Ascending aorta (tissue), 2 donors: ENCODE data around the gene MMP2. TPM values are rescaled to one million over a fixed set of nuclear protein-coding genes. Genes with fewer than 3 reads are reported as not detected.
A peak's percentile ranks its signal among the peaks of the same experiment; 100 is the strongest.

Experiments
- DNase-seq, 2 donors: peaks; one replicate each; pipeline ENCODE4 v3.0.0-alpha.2; 2019; ENCODE audit warnings: low spot score in 2 of 2
- H3K27ac ChIP-seq, 2 donors: fragments of 200-600 bp; sonication (generic); one replicate each; pipeline ENCODE4 v1.5.1; 2016 to 2017; ENCODE audit warnings: mild to moderate bottlenecking in 1 of 2
- H3K27me3 ChIP-seq: fragments of 200-600 bp; sonication (generic); one replicate; pipeline ENCODE4 v1.5.1; 2017
- H3K36me3 ChIP-seq, 2 donors: fragments of 200-600 bp; sonication (generic); one replicate each; pipeline ENCODE4 v1.5.1; 2016
- H3K4me1 ChIP-seq, 2 donors: fragments of 200-600 bp; sonication (generic); one replicate each; pipeline ENCODE4 v1.5.1; 2016 to 2017; ENCODE audit warnings: mild to moderate bottlenecking in 1 of 2
- H3K4me3 ChIP-seq, 2 donors: fragments of 200-600 bp; sonication (generic); one replicate each; pipeline ENCODE4 v1.5.1; 2016 to 2017; ENCODE audit warnings: mild to moderate bottlenecking in 1 of 2
- H3K9me3 ChIP-seq, 2 donors: fragments of 200-600 bp; sonication (generic); one replicate each; pipeline ENCODE4 v1.5.1; 2016
- CTCF ChIP-seq, 3 experiments: fragments of 200-600 bp in 2 of 3; fragments of 450-650 bp in 1 of 3; sonication (generic) in 2 of 3; IDR thresholded peaks; one replicate each; pipeline ENCODE4 v1.5.1; 2016 to 2019; ENCODE audit warnings: antibody characterized with exemption in 3 of 3, mild to moderate bottlenecking in 1 of 3, moderate library complexity in 1 of 3
- intact Hi-C: fragments of 100-400 bp; cut with DNase I; formaldehyde crosslinking; loops from one replicate; pipeline ENCODE4 v1.15.1; 2023
- total RNA-seq: library from RNA; depleted of rRNA; stranded (reverse); fragments of >200 nt; gene quantifications from one replicate; pipeline ENCODE4 v1.1.0, GENCODE V29; 2016

The MMP2 gene
- total RNA-seq, 1 donor from 2014 or later: 325 TPM

- H3K27ac ChIP-seq: no peak overlapping the region
- no peaks in the 10 kb centered on the region for H3K4me1 ChIP-seq
- peak; percentile 99 to 100 (median 99) for TF ChIP-seq CTCF (IDR thresholded peaks at IDR 0.05)
- intact Hi-C loops: loop anchor here (1.0 to 5.0 kb wide), 4 partner anchors 37 to 377 kb away; no protein-coding TSS in a partner anchor
- no peaks in the 10 kb centered on the region for H3K27me3 ChIP-seq
- H3K4me3 ChIP-seq: peak overlapping the region in 1 of 2 donors; percentile 11
- peak; percentile 26 to 95 for DNase-seq
- no peaks in the 10 kb centered on the region for H3K36me3 ChIP-seq
- no peaks in the 10 kb centered on the region for H3K9me3 ChIP-seq
These were observed 13.7 kb upstream of the MMP2 start for GRCh38 chr16:55465077-55465896.

DNA sequence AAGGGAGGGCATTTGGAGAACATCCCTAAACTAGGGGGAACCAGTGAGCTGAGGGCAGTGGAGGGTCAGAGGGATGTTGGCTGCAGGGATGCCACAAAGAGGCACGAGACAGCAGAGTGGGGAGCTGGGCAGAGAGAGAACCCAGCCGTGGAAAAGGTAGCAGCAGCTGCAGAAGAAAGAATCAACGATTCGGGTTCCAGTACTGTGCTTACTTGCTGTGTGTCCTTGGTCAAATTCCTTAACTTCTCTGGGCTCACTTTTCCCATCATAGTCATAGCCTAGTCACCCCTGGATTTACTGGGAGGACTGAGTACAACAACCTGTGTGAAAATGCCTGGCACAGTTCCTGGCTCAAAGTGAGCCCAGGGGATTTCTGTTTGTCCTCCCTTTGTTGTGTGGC lies 12.8 kb upstream of the MMP2 start:
- Histone ChIP-seq H3K4me1 (peaks cover 6 to 7% of the 10 kb centered on the region in 2 donors), H3K36me3 (no peaks in the 10 kb centered on the region), H3K27ac (no peak overlapping the region), H3K9me3 (no peaks in the 10 kb centered on the region), H3K27me3 (no peaks in the 10 kb centered on the region), H3K4me3 (no peak overlapping the region)
- no peak for DNase-seq
- no peak for TF ChIP-seq CTCF (IDR thresholded peaks at IDR 0.05)
- intact Hi-C loops: loop anchor here (5.0 kb wide), 2 partner anchors 36 to 376 kb away; no protein-coding TSS in a partner anchor

DNA sequence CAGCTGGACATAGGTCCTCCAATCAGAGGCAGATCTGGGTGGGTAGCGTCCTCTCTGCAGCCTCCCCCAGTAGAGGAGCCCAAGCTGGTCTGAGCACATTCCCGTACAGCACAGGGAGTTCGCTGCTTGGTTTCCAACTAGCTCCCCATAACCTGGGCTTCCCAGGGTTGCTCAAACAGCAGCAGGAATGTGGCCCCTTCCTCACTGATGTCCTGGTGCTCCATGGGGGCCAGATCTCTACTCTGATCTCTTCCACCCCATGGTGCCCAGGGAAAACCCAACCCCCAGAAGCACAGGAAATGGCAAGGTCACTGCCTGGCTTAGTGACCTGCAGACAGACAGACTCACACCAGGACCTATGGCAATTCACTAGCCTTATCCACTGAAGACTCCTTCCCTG lies 11.1 kb upstream of the MMP2 start:
- intact Hi-C loops: loop anchor here (5.0 kb wide), 2 partner anchors 34 to 374 kb away; no protein-coding TSS in a partner anchor
- H3K36me3 ChIP-seq: no peaks in the 10 kb centered on the region
- H3K27ac ChIP-seq: no peak overlapping the region
- no peak for TF ChIP-seq CTCF (IDR thresholded peaks at IDR 0.05)
- H3K9me3 ChIP-seq: no peaks in the 10 kb centered on the region
- no peaks in the 10 kb centered on the region for H3K27me3 ChIP-seq
- H3K4me1 ChIP-seq: peaks cover 11% of the 10 kb centered on the region in 2 donors
- H3K4me3 ChIP-seq: no peak overlapping the region
- peak in 1 of 2 donors; percentile 50 for DNase-seq

- no peaks in the 10 kb centered on the region for H3K36me3 ChIP-seq
- peak in 1 of 2 donors; percentile 54 for DNase-seq
- TF ChIP-seq CTCF (IDR thresholded peaks at IDR 0.05): no peak
- H3K9me3 ChIP-seq: no peaks in the 10 kb centered on the region
- intact Hi-C loops: loop anchor here (5.0 kb wide), 2 partner anchors 34 to 374 kb away; no protein-coding TSS in a partner anchor
- no peak overlapping the region for H3K4me3 ChIP-seq
- no peaks in the 10 kb centered on the region for H3K27me3 ChIP-seq
- peaks cover 11% of the 10 kb centered on the region in 2 donors for H3K4me1 ChIP-seq
- H3K27ac ChIP-seq: no peak overlapping the region
These were observed 10.5 kb upstream of the MMP2 start for GRCh38 chr16:55468352-55468990.

GRCh38 chr16:55469821-55470532 lies 9.0 kb upstream of the MMP2 start:
- H3K27ac ChIP-seq: peak overlapping the region; percentile 70 to 71
- intact Hi-C loops: loop anchor here (5.0 kb wide), 2 partner anchors 32 to 372 kb away; no protein-coding TSS in a partner anchor
- TF ChIP-seq CTCF (IDR thresholded peaks at IDR 0.05): no peak
- H3K9me3 ChIP-seq: no peaks in the 10 kb centered on the region
- H3K36me3 ChIP-seq: no peaks in the 10 kb centered on the region
- DNase-seq: no peak
- H3K27me3 ChIP-seq: no peaks in the 10 kb centered on the region
- H3K4me1 ChIP-seq: peaks cover 11% of the 10 kb centered on the region in 2 donors
- no peak overlapping the region for H3K4me3 ChIP-seq
